ENCODE data around the gene TMEM163.

- TF ChIP-seq CTCF (IDR thresholded peaks at IDR 0.05) (no peak), POLR2A (IDR thresholded peaks at IDR 0.05) (no peak)
These were observed 283.3 kb downstream of the TMEM163 start for GRCh38 chr2:134435505-134435904.

All from uterus (tissue), 2 donors.